NCI-H748 (cell line): Measurements from ENCODE around the gene PI4KA.
A peak's percentile ranks its signal among the peaks of the same experiment; 100 is the strongest.
"Not testable (repeated sequence)": the region's sequence is repeated elsewhere in the genome, so short reads cannot be mapped to it uniquely, and the experiment has no call there.

Source experiments
- DNase-seq: peaks from one replicate; lab custom pipeline; 2025; ENCODE audit not compliant: unreplicated experiment; lab: John Stamatoyannopoulos, UW

Gene PI4KA

DNA sequence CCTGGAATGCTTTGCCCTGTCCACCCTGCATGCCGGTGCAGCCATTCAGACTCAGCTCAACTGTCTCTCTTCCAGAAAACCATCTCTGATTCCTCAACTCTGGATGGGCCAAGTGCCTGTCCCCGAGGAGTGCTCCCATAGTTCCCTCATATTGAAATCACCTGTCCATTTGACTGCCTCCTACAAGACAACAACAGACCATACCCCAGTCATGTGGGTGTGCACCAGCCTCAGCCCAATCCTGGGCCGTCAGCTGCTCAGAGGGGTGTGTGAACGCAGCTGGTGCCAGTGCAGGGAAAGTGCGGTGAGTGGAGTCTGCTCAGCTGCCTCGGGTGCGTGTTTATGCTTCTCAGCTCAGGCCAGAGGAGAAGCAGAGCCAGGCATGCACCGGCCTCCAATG lies 126.2 kb downstream of the PI4KA start:
- not testable (repeated sequence) for DNase-seq

- no peak for DNase-seq
Observed at GRCh38 chr22:20729194-20729593, 129.4 kb downstream of the PI4KA start.

GRCh38 chr22:20728523-20729190 lies 130.0 kb downstream of the PI4KA start:
- DNase-seq = no peak

DNA sequence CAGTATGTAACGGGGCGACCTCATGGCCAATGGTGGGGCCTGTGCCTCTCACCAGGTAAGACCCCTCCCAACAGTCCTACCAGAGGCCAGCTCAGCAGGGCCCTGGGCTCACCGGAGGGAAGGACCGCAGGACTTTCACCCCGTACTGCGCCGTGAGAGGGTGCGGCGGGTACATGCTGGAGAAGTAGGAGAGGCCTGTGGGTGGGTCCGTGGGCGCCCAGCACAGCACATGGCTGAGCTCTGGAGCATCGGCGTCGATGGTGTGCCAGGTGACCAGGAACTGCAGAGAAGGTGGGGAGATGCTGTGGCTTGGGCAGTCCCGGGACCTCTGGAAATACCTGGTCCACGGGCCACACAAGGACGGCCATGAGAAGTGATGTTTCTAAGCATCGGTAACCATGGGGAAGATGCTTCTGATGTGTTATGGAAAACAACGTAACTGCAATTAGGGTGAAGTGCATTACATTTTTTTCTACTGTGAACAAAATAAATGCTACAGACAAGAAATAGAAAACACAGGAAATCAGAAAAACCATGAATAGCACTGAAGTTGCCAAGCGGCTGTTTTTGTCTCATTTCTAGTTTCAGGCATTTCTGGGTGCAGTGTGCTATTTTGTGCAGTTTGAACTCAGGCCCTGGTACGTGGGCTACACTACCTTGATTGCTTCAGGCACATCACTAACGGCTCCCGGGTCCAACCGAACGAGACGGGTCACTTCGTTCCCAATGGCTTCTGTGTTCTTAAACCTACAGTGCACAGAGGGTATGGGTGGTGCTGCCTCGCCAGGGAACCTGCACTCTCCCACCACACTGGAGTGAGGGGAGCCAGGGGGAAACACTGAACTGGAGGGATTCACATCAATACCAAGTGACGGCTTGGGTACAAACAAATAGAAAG lies 131.2 kb downstream of the PI4KA start:
- no peak for DNase-seq

- no peak for DNase-seq
Observed at GRCh38 chr22:20725987-20726558, 132.5 kb downstream of the PI4KA start.

DNA sequence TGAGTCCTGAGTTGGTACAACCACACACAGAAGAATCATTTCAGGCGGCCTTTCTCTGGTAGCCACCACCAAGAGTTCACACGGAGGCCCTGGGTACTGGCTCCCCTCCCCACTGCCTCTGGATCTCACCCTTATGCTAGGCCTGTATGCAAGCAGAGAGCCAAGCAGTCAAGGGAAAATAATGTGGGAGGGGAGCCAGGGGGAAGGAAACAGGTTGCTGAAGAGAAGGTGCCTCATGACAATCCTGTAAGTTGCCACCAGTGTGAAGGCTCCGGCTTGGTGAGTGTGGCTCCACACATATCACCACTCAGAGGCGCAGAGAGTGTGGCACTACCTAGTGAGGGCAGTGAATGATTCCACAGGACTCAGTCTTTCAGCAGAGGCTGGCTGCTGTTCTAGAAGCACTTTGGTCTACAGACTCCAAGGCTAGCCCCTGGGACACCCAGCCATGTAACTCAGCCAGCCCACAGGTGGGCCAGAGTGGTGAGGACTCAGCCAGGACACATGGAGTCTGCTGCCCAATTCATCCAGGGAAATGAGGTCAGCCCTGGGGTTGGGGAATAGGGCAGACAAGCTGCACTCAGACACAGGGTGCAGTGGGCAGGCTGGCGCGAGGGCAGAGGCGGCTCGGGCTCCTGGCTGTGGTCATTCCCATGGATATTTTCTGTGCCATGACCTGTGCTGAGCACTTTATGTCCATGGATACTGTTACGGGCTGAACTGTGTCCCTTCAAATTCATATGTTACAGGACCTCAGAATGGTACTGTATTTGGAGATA lies 133.7 kb downstream of the PI4KA start:
- no peak for DNase-seq

GRCh38 chr22:20721409-20722218 lies 137.0 kb downstream of the PI4KA start:
- no peak for DNase-seq

DNA sequence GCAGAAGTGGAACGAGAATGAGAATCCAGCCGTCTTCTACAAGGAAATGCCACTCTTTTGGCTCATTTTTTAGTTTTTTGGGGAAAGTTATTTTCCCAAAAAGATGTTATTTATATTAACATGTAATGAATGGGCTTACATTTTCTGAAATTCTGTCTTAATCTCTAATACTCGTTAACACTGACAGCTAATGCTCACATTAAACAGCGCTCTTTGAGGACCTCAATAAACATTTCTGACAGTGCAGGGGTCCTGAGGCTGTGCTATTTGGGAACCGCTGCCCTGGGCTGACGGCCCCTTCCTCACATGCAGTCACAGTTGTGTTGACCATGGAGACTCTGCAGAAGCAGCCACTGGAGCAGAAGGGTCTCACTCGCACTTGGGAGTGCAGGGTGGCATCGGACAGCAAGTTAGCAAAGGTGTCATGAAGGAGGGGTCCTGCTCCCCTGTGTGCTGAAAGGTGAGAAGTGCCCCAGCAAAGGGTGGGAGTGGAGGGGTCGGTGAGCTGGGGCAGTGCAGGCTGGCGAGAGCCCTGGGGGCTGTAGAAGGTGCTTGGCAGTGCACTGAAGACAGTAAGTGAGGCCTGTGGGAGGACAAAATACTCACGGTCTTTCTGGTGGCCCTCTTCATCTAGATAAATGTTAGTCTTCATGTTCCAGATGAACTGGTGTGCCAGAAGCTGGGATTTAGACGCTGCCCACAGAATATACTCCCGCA lies 137.8 kb downstream of the PI4KA start:
- no peak for DNase-seq

DNA sequence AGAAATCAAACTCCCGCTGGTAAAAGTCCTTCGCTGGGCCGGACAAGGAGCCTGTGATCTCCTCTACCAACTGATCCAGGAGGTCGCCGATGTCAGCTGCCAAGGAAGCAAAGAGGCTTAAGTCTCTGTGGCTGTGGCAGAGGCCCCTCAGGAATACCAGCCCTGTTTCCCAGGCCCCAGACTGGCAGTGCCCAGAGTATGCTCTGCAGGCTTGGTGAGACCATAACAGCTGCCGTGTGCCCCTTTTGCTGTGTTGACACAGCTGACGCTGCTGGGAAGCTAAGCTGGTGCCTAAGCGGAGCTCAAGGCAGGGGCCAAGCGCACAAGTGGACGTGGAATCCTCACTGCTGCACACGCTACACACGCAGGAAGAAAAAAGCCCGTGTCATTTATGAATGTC lies 139.9 kb downstream of the PI4KA start:
- DNase-seq = not testable (repeated sequence)

GRCh38 chr22:20717981-20718380 lies 140.6 kb downstream of the PI4KA start:
- not testable (repeated sequence) for DNase-seq

DNA sequence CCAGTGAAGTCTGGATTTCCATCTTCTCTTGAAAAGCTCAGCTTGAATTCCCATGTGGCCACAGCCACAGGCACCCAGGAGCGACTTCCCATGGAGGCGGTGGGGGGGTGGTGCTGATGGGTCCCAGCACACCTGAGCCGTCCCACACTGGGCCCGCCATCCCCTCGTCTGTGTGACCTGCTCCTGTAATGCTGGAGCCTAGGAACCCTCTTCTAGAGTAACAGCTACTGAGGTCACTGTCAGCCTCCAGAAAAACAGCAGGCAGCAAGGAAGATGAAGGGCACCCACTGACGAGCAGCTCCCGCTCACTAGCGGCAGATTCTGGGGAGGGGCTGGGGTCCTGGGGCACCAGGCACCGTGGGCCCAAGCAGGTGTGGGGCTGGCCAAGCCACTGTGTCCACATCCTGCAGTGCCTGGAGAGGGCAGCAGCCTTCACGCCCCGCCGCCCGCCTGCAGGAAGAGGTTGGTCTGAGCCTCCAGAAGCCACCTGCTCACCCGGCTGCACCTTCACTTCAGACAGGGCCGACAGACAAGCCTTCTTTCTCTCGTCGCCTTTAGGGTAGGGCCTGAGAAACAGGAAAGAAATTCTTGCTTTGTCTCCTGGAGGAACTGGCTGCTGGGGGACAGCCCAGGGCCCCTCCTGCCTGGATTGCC lies 141.3 kb downstream of the PI4KA start:
- DNase-seq = not testable (repeated sequence)

GRCh38 chr22:20713116-20713515 lies 145.5 kb downstream of the PI4KA start:
- not testable (repeated sequence) for DNase-seq

GRCh38 chr22:20709966-20710365 lies 148.6 kb downstream of the PI4KA start:
- not testable (repeated sequence) for DNase-seq

GRCh38 chr22:20707549-20708118 lies 151.0 kb downstream of the PI4KA start:
- DNase-seq = not testable (repeated sequence)

DNA sequence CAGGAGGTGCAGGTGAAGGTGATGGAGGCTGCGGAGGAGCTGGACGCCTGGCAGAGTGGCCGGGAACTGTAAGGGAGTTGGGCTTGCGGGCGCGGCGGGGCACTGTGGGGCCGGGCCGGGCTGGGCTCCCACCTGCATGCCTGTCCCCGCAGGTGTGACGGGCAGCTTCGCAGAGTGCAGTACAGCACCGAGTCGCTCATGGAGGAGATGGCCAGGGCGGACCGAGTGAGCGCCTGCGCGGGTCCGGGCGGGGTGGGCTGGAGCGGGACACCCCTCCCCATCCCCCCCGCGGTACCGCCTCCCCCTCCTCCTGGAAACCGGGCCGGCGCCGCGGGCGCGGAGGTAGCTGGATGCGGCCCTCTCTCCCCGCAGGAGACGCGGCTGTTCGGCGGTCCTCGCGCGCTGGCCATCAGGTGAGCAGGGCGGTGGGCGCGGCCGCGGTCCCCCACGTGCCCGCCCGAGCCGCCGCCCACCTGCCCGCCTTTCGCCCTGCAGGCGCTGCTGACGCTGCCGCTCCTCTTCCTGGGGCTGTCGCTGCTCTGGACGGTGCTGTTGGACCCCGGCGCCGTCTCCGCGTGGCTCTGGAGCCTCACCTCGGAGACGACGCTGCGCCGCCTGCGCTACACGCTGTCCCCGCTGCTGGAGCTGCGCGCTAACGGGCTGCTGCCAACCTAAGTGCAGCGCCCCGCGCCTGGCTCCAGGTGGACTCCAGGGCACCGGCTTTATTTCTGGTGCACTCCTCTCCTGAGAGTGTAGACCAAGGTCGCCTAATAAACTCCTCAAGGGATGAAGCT lies 154.6 kb downstream of the PI4KA start:
- DNase-seq = peak; percentile 68

- not testable (repeated sequence) for DNase-seq
Observed at GRCh38 chr22:20703414-20703806, 155.2 kb downstream of the PI4KA start.

DNA sequence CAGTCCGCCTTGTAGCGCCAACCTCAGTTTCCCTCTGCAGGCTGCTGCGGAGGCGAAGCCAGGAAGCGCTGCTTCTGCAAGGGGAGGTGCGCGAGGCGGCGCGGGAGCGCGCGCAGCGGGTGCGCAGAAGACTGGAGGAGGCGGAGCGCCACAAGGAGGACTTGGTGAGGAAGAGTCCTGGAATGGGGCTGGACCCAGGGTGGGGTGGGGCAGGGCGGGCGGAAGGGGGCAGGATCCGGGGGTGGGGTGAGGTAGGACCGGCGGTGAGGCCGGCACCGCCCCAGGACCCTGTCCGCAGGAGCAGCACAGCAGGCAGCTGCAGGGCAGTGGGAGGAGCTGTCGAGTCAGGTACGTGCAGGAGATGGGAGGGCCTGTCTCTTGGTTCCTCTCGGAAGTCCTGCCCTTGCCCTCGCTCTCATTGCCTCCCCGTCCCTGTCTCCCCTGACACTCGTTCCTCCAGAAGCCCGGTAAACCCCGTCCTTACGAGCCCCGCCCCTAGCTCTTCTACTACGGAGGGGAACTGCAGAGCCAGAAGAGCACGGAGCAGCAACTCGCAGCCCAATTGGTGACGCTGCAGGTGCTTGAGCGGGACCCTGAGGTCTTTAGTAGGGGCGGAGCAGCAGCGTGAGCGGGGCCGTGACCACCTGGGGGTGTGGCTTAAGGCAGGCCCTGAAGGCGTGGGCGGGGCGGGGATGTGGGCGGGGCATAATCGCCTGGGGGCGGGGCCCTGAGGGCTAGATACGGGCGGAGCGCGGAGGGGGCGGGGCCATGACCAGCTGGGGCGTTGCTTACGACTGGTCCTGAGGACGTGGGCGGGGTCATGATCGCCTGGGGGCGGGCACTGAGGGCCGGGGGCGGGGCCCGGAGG lies 155.8 kb downstream of the PI4KA start:
- peak; percentile 91 for DNase-seq
